ENCODE measurements around the gene TMTC1.
"Not testable (repeated sequence)": the region's sequence is repeated elsewhere in the genome, so short reads cannot be mapped to it uniquely, and the experiment has no call there.

TMTC1 gene

DNA sequence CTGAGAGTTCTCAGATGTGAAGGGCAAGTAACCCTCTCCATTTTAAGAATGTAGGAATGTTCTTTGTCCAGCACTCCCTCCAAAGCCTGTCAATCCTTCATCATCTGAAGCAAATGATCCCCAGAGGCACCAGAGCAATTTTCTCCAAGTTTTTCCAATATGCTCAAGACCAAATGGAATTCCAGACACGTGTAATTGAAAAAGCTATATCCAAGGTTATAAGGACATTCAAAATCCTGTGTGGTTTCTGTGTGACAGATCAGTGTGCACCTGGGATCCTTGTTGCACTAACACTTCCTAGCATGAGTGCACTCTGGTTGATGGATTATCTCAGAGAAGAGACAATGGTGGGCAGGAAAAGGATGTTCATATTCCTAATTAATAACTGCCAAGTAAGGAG is 220.7 kb downstream of the TMTC1 start:
- DNase-seq = no peak

DNA sequence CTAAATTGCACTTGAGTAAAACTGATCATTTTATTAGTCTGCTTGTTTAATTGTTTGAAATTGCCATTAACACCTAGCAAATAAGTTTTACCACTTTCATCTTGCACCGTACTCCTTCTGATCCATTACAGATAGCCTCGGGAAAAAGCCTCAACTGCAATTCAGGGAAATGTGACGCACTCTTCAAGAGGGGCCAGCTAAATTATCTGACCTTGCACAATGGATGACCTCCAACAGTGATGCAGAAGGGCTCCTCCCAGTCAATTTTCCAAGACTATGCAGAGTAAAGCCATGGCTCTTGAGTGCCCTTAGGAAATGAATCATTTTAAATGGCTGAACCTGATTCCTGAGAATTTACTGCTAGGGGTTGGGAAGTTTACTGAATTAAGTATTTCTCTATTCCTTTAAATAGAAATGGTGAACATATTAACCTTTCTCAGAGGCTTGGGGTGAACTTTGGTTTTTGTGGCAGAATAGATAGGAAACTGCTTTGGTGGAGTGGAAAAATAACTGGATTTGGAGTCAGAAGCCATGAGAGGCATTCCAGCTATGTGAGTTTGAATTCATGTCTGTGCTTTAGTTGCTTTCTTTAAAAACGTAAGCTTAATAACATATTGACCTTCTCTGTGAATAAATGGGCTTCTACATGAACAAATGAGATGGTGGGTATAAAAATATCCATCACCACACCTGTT is 221.5 kb downstream of the TMTC1 start:
- peak; percentile 94 for DNase-seq

DNA sequence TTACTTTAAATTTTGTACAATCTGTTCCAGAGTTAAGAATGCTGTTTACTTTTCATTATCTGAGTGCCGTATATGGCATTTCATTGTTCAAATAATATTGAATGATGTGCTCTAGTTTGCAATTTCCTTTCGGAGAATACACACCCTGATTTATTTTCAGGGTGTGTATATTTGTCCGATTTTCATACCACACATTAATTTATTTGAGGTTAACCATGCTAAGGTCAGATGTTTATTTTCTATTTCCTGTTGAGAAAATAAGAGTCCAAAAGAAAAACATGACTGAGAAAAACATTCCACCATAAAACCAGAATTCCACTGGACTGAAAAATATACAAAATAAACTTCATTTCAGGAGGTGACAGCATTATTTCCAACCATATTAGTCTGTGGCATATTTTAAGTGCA is 222.1 kb downstream of the TMTC1 start:
- DNase-seq = peak; percentile 59

DNA sequence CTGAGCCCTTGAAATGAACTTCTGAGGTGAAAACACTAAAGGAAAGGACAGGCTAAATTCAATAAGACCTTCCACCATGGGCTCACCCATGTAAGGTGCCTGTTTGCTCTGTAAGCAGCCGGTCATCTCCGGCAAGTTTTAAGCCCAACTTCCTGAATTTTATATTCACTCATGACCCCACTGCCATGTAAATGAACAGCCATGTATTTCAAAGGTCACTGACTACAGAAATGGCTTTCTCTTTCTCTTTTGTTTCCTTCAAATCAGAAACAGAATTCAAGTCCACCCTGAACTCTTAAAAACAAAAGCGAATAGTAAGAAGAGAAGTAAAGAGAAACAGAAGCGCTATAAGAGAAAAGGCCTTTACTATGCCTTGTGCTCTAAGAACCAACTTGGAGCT is 224.5 kb downstream of the TMTC1 start:
- DNase-seq = no peak

DNA sequence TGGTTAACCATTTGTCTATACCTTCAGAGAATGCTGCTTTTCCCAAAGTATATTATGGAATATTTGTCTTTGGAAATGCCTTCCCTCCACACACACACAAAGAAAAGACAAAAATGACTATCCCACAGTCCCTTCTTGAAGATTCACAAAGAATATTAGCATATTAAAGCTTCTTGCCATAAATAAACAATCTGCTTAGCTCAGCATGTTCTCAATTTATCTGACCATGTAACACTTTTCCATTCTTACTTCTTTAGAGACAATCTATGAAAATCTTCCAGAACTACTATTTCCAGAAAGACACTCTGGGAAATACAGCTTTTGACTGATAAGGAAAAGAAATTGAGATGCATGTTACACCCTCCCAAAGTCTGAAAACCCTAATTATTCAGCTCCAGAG is 227.4 kb downstream of the TMTC1 start:
- DNase-seq = no peak

DNA sequence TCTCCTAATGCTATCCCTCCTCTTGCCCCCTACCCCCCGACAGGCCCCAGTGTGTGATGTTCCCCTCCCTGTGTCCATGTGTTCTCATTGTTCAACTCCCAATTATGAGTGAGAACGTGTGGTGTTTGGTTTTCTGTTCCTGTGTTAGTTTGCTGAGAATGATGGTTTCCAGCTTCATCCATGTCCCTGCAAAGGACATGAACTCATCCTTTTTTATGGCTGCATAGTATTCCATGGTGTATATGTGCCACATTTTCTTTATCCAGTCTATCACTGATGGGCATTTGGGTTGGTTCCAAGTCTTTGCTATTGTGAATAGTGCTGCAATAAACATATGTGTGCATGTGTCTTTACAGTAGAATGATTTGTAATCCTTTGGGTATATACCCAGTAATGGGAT is 228.3 kb downstream of the TMTC1 start:
- DNase-seq = not testable (repeated sequence)

DNA sequence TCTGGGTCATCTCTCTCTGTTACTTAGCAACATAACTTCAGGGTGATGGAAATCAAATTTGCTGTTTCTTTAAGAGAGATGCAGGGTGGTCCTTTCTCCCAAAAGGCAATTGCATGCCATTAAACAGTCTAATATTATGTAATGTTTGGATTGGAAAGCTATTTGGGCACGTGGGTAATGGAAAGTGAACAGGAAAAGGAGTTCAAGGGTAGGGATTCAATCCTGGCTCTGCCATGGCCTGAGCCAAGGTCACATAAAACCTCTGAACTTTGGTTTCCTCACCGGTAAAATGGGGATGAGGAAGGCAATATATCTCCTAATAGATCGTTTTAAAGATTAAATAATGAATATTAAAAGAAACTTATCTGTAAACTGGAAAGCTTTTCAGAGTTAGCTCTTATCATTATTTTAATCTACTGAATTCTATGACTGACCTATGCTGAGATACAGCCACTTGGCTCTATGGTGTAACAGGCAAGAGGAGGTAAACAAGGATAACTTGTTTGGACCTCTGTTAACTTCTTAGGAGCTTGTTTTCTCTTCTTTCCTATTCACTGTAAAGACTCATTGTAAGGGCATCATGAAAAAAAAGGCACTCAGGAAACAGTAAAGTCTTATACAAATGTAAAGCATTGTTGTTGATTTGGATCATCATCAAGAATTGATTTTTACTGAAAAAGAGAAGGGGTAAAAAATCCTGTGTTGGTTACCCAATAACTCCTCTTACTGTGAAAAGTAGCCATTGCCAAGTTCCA is 230.6 kb downstream of the TMTC1 start:
- DNase-seq = no peak

DNA sequence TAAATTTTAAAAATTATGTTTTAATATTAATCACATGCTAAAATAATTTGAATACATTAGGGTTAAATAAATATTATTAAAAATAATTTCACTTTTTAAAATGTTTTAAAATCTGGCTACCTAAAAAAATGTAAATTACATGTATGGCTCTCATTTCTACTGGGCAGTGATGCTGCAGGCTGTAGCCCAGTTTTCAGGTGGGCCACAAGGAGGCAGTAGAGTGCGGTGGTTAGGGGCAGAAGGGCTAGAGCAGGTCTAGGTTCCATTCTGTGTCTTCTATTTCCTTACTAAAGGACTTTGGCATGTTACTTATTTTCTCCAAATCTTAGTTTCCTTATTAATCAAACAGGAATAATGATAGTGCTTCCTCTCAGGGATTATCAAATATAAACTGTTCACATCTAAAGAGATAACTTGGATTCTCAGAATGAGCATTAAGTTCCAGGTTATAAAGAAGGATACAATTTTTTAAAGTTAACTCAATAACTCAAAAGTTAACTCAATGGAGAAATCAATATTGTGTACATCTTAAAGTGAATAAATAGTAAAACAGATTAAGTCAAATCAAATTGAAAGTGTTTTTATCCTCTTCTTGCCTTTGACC is 231.3 kb downstream of the TMTC1 start:
- peak; percentile 63 for DNase-seq

DNA sequence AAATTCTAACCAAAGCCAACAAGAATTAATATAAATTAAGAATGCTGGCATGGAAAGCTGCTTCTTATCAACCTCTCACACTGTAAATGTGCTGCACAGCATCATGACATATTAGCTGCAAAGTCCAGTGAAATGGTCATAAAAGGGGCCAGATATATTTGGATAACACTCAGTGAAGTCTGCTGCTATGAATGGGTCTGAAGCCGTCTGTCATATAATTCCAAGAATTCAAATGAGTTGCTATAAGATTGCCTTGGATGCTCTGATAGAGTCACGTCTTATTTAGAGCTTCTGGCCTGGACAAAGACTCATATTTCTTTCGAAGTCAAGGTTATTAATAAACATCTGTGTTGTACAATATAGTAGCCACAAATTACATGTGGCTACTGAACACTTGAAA is 231.9 kb downstream of the TMTC1 start:
- no peak for DNase-seq

DNA sequence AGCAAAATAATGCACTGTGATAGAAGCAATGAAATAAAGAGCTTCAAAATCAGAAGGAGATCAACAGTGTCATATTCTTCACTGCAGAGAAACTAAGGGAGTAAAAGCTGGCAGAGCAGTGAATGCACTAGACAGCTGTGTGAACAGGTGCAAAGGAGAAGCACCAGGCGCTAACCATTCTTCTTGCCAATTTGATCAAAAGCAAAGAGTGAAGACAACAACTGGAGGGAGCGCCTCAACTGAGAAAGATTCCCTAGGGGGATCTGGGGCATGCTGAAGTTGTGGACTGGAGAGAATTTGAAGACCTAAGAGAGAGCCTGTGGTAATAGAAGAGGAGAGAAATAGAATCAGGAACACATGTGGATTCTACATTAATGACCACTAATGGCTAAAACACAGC is 235.9 kb downstream of the TMTC1 start:
- no peak for DNase-seq

DNA sequence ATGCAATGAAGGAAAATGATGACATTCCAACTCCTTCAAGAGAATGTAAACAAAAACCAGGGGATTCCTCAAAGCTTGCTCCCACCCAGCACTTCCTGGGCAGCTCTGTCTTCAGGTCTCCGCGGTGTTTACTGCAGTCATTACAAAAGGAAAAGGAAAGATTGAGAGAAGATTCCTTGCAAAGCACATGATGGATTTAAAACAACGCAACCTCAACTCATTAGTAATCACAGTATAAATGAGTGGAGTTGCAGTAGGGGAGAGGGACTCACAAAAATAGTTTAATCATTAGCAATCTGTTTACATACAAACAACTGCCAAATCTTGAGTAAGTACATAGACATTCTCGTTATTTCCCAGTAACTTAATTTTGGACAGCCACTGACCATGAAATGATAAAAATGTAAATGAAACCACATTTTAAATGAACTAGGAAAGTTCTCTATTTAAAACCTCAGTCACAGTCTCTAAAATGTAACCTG is 236.6 kb downstream of the TMTC1 start:
- peak; percentile 91 for DNase-seq

DNA sequence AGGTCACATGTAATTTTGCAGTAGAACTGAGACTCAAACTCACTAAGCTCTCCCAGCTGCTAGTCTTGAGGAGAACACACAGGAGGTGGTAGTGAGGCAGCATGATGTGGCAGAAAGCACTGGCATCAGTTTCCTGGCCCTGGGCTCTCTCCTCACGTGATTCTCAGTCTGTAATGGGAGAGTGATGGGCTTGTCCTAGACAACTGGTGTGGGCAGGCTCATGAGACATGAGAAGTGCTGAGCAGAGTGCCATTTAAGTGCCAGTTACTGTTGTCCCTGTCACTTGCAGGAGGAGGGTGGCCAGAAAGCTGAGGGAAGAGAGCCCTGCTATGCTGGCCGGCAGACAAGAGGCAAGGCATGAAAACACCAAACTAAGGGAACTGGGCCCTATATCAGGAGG is 237.7 kb downstream of the TMTC1 start:
- DNase-seq = peak; percentile 62

DNA sequence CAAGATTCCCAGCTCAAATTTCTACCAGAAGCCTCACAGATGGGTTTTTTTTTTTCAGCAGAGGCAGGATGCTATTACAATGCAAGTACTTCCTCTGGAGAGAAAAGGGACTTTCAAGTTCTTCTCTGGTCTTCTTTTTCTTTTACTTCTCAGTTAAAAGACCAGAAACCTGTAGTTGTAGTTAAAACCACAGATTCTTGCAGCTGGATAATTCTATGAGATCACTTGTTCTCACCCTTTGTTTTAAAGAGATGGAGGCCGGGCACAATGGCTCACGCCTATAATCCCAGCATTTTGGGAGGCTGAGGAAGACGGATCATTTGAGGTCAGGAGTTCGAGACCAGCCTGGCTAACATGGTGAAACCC is 238.7 kb downstream of the TMTC1 start:
- no peak for DNase-seq

DNA sequence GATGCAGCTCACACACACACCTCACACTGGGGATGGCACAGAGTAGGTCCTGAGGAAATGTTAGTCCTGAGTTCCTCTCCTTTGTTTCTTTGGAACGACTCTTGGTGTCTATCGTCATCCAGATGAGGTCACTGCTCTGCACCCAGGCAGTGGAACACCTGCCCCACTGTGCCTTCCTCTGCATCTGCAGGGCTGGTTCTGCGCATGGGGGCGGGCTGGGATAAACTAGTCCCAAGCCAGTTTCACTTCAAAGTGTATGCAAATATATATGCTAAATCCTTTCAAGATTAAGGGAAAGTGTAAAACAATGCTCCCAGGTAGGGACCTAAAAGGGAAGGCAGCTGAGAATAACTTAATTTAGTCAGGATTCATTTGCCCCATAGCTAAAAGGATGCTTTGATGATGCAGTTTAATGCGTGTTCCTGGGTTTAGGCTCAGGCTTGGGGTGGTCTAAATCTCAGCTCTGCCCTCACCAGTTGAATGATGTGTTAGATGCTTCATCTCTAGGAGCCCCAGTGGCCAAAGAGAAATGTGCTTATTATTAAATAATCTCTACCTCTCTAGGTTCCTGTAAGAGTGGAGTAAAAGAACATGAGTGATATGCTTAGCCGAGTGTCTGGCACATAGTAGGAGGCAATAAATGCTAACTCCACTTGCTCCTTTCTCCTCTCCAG is 239.2 kb downstream of the TMTC1 start:
- DNase-seq = no peak

DNA sequence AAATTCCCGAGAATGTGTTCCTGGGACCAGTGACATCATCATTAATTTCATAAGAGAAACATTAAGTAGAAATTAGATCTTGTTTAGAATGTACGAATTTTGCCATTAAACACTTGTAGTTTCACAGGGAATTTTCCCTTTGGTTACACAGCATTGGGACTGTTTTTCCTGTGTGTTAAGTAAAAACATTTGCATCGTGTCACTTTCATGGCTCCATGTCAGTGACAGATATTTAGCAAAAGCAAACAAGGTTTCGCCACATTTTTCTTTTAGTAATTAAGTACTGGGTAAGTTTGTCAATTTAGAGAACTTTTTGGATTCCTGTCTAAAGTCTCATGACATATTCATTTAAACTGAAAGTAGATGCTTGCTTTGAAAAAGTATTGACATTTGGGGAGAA is 240.7 kb downstream of the TMTC1 start:
- DNase-seq = no peak

DNA sequence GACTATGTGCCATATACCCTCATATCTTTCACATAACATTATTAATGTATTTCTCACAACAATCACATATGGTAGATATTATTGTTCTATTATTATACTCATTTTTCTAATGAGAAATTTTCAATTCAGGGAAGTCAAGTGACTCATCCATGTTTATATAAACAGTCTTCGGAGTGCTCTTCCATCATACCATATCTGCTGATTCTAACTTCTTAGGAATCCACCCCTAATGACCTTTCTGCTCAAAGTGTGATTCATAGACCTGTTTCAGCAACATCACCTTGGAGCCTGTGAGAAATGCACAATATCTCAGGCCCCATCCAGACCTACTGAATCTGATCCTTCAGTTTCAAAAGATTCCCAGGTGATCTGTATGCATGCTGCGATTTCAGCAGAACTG is 246.4 kb downstream of the TMTC1 start:
- peak; percentile 88 for DNase-seq

DNA sequence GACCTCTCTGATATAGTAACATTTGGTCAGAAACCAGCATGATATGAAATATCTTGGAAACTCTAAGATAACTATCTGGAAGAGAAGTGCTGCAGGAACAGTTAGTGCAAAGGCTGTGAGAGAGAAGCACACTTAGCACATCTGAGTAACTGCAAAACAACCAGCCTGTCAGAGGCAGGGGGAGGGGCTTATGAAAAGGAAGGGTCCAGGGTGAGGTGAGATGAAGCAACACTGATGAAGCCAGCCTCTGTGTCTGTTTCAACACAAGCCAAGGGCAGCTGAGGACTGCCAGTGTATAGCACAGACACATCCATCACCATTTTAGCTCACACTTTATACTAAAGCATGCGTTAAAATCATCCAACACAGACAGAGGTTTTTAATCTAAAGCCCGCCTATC is 248.8 kb downstream of the TMTC1 start:
- DNase-seq = peak; percentile 30

DNA sequence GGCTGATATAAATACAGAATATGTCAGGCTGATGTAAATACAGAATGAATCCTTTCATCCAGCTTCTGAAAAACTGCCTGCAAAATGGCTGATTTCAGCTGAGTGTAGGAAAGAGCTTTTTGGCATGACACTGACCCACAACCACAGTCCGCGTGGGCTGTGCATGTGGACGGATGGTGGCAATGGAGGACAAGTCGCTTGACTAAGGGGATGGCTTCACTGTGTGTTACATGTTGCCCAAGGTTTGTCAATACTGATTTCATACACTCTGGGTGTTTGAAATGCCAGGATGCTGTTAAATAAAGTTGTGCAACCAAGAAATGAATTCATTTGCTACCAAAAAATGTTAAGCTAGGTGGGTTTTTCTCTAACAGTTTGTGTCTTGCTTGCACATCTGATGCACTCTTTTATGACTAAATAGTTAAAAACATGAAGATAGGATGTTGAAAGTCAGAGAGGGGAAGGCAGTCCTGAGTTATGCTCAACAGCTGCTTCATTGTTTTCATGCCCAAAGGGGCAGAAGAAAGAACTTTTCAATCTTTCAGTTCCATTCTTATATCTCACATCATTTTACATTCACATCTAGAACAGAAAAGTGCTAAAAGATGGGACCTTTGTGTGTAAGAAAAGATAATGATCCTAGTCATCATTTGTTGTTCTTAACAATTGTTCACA is 249.8 kb downstream of the TMTC1 start:
- no peak for DNase-seq

DNA sequence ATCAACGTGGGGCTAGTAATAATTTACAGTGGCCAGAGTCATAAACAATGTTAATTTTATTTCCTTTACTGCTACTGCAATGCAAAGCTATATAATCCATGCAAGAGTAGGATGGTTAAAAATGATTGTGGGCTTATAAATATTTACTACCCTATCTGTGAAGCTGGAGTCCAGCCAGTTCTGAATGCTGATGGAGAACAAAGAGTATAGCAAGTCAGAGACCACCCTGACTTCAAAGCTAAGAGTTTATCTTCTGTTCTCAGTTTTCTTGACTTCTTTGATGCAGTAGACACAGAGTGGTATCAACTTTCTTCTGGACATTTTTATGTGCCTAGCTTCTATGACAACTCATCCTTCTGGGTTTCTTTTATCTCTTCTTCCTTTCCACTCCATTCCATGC is 252.3 kb downstream of the TMTC1 start:
- no peak for DNase-seq

DNA sequence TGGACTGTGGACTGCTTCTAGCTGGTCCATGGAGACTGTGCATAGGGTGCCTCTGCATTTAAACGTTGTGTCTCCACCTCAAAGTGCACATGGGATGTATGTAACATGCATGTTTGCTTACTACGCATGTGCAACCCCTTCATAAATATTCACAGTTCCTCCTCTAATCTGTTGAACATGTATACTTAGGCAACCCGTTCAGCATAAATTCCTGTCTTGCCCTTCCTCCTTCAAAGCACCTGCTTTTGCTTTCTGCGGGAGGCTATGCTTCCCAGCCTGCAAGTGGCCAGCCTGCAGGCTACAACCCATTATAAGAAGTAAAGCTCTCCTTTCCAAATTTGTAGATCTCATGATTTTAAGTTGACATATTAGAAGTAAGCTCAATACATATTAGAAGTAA is 253.3 kb downstream of the TMTC1 start:
- no peak for DNase-seq

DNA sequence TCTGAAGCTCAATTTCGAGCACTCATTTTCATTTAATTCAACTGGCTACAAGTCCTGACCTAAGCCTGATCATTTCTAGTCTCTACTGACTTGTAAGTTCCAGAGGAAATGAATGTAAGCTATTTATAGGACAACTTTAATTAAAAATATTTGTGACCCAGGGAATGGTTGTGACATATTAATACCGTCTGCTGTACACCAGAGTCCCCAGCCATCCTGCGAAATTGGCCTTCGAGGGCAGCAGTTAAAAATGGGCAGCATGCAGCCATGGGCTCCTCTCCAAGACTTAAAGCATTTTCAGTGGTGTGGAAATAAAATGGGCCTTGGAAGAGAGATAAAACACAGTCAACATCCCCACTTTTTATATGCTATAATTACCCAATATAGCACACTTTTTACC is 255.6 kb downstream of the TMTC1 start:
- DNase-seq = no peak

DNA sequence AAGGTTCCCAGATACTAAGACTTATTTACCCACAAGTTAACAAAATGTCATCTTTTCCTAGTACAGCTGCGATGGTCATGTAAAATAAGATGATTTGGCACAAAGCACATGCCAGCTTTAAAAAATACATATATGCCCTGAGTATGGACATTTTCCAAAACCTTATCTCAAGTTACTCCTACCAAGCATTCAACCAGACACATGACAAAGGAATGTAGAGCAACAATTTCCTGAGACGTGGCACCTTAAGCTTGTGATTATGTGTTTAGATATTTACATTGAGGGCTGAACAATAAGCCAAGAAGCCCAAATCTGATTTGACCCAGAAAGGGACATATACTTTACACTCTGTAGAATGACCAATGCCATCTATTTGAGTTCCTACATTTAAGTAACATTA is 261.8 kb downstream of the TMTC1 start:
- peak; percentile 66 for DNase-seq

DNA sequence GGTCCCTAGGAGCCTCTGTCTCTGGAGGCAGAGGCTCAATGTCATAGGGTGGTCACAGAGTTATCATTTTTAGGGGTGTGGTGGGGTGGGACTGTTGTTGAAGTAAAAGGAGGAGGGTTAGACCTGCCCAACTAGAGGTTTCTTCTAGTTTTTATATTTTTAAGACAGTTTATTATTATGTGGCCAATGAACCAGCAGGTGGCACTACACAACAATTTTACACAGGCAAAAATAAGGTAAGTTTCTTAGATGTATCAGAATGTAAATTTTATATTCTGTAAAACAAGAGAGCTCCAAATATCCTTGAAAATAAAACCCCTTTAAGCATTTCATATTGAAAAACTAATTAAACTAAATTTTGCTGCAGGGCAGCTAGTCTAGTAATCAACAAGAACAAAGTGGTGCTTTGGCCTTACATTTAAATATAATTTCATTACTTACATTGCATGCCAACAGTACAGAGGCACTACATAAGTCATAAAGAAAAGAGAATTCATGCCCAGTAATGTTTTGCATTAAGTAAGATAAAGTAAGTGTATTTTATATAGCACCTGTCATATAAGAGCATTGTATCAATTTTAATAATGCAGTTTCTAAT is 264.1 kb downstream of the TMTC1 start:
- peak; percentile 36 for DNase-seq
